ENCODE data around the gene TRAF7.

Gene TRAF7

DNA sequence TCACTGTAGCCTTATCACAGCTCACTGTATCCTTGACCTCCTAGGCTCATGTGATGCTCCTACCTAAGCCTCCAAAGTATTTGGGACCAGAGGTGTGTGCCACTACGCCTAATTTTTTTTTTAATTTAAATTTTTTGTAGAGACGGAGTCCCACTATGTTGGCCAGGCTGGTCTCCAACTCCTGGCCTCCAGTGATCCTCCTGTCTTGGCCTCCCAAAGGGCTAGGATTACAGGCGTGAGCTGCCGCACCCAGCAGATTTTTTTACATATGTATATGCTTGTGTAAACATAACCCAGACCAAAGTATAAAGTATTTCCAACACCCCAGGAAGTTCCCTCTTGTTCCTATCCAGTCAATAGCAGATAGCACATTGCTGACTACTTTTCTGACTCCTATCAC is 60.7 kb downstream of the TRAF7 start:
- DNase-seq (ENCODE audit: low read depth in 2 of 2), result no peak

DNA sequence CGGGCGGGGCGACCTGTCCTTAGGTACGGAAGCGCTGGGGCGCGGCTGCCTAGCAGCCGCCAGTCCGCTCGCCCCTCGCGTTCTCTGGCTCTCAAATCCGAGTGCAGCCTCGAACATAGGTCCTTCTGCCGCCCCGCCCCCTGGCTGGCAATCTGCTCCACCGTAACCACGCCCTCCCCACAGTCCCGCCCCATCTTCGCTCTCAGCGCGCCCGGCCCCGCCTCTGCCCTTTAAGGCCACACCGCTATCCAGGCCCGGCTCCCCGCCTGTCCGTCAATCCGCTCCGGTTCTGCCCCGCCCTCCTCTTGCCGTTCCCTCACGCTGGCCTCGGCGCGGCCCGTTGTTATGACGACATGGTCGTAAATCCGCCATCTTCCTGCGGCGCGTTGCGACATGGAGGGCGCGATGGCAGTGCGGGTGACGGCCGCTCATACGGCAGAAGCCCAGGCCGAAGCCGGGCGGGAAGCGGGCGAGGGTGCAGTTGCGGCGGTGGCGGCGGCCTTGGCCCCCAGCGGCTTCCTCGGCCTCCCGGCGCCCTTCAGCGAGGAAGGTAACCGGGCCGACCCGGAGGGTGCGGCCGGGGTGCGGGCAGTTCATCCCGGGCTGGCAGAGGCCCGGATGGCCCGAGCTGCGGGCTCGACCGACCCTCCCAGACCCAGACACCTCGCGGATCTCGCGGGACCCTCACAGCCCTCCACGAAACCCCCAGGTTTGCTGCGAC is 67.8 kb downstream of the TRAF7 start, which contains the start of gene E4F1:
TSS of gene E4F1 (plus strand) at position 371 of the 721 bp plus-strand sequence. CDS start at position 394, 23 bp downstream.
- peak; percentile 98 to 99 for DNase-seq (ENCODE audit: low read depth in 2 of 2)

DNA sequence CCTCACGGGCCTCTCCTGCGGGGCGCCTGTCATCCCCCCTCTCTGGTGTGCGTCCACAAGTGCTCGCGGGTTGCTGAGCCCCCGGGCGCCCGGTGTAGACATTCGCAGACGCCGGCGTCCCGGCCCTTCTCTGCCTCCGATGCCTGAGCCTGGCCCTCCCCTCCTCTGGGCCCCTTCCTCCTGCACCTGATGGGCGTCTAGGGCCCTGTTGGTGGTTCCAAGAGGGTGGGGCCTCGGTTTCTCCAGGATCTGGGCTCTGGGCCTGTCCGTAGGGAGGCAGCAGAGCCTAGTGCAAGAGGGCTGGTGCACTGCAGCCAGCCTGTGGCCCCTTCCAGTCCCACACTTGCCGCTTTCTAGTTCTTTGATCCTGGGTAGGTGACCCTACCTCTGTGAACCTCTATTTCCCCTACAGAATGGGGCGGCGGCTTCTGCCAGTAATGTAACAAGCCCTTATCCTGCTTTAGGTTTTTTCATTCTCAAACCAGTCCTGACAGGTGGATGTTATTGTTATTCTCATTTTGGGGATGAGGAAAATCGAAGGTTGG is 68.4 kb downstream of the TRAF7 start:
- DNase-seq (ENCODE audit: low read depth in 2 of 2), result no peak

DNA sequence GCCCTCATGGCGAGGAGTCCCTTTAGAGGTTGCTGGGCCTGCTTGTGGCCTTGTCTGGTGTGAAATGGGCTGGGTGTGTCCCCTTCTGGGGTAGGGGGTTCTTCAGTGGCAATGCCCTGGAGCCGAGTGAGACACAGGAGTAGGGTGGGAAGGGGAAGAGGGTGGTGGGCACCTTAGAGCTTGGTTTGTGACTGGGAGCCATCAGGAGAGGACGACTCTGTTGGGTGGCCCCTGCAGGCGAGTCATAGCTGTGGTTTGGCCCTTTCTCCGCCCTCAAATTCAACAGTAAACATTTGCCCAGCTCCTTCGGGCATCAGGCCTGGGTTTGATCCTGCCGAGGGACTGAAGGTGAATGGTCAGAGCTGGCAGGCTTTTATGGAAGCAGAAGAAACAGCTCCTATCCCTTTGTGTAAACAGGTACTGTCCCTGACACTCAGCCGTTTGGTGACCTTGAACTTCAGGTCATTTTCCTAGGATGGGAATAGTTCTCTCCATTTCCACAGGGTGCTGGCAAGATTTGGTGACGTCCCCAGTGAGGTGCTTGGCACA is 70.7 kb downstream of the TRAF7 start:
- no peak for DNase-seq (ENCODE audit: low read depth in 2 of 2)

DNA sequence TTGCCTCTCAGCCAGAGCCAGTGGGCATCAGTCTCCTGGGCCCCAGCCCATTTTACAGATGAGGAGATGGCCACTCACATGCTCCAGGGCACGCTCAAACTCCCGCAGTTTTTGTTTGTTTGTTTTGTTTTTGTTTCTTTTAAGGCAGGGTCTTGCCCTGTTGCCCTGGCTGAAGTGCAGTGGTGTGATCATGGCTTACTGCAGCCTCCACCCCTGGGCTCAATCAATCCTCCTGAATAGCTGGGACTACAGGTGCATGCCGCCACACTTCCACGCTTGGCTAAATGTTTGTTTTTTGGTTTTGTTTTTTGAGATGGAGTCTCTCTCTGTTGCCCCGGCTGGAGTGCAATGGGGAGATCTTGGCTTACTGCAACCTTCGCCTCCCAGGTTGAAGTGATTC is 71.3 kb downstream of the TRAF7 start:
- no peak for DNase-seq (ENCODE audit: low read depth in 2 of 2)
